Right atrium auricular region (tissue), 2 donors: Measurements from ENCODE around the gene CACNA1G. TPM values are rescaled to one million over a fixed set of nuclear protein-coding genes. Genes with fewer than 3 reads are reported as not detected.

Source experiments
- DNase-seq: peaks from one replicate; pipeline ENCODE4 v3.0.0-alpha.2; 2019; ENCODE audit warnings: low spot score
- H3K27ac ChIP-seq, 2 donors: fragments of 200-600 bp; sonication (generic); 1 replicate in 1 of 2; 2 replicates in 1 of 2; pipeline ENCODE4 v1.5.1; 2016 to 2019
- H3K27me3 ChIP-seq, 2 donors: fragments of 200-600 bp; sonication (generic); one replicate each; pipeline versions ENCODE4 v1.5.1 to v1.6.0; 2017 to 2019
- H3K36me3 ChIP-seq: fragments of 200-600 bp; sonication (generic); one replicate; pipeline ENCODE4 v1.5.1; 2016
- H3K4me1 ChIP-seq, 2 donors: fragments of 200-600 bp; sonication (generic); one replicate each; pipeline versions ENCODE4 v1.5.1 to v1.6.0; 2017 to 2019
- H3K4me3 ChIP-seq, 2 donors: fragments of 200-600 bp; sonication (generic); 1 replicate in 1 of 2; 2 replicates in 1 of 2; pipeline ENCODE4 v1.5.1; 2017 to 2019; ENCODE audit warnings: mild to moderate bottlenecking in 1 of 2, moderate library complexity in 1 of 2
- H3K9me3 ChIP-seq, 2 donors: fragments of 200-600 bp; sonication (generic); one replicate each; pipeline ENCODE4 v1.5.1; 2019
- total RNA-seq, 2 donors: library from RNA; depleted of rRNA; stranded (reverse); fragments of >200 nt; gene quantifications; one replicate each; pipeline ENCODE4 v1.1.0, GENCODE V29; 2016
- TF ChIP-seq, protein P1 (sequence below), 2 donors: fragments of 200-600 bp; sonication (generic); IDR thresholded peaks; one replicate each; pipeline ENCODE4 v1.5.1; 2019; ENCODE audit warnings: antibody characterized with exemption in 2 of 2

CACNA1G gene
- total RNA-seq, 2 donors from 2014 or later: 4.3 to 6.2 TPM

DNA sequence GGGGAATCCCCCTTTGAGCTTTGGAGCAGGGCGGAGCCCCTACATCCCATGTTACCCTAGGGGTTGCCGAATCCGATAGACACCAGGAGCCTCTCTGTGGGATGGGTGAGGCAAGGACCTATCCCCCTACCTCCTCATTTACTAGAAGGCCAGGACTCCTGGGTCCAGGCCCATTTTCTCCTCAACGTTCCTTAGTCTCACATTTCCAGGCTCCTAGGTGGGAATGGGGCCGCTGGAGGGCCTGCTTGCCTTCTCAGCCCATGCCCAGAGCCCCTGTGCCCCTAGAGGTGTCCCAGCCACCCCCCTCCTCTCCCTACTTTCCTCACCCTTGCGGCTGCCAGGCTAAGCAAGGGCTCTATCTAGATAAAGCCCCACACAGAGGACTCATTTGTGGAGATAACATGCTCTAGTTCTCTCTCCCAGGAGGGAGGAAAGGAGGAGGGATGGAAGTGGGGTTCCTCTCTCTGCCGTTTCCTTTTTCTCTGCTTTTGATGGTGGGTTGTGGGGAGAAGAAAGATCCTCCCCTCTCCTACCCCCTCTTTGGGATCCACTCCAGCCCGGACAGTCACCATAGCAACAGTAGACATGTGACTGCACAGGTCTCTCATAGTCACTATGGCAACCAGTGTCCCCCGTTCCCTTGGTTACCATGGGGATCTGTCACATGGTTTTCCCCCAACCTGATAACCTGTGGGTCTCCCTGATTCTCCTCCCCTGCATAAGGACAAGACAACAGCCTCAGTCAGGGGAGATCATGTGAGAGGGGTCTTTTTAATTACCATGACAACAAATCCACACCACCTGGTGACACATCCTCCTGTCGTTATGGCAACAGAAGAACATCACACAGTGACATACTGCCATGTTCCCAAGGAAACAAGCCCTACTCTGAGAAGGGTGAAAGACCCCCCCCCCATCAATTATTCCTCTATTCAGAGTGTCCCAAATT lies 5.2 kb downstream of the CACNA1G start:
- Histone ChIP-seq H3K4me1 (peaks cover 0 to 44% of the 10 kb centered on the region in 2 donors), H3K4me3 (peak overlapping the region in 1 of 2 donors; percentile 26), H3K27me3 (peaks cover 0 to 18% of the 10 kb centered on the region in 2 donors), H3K36me3 (no peaks in the 10 kb centered on the region), H3K27ac (peak overlapping the region; percentile 66 to 86), H3K9me3 (no peaks in the 10 kb centered on the region)
- TF ChIP-seq, protein P1, sequence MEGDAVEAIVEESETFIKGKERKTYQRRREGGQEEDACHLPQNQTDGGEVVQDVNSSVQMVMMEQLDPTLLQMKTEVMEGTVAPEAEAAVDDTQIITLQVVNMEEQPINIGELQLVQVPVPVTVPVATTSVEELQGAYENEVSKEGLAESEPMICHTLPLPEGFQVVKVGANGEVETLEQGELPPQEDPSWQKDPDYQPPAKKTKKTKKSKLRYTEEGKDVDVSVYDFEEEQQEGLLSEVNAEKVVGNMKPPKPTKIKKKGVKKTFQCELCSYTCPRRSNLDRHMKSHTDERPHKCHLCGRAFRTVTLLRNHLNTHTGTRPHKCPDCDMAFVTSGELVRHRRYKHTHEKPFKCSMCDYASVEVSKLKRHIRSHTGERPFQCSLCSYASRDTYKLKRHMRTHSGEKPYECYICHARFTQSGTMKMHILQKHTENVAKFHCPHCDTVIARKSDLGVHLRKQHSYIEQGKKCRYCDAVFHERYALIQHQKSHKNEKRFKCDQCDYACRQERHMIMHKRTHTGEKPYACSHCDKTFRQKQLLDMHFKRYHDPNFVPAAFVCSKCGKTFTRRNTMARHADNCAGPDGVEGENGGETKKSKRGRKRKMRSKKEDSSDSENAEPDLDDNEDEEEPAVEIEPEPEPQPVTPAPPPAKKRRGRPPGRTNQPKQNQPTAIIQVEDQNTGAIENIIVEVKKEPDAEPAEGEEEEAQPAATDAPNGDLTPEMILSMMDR (IDR thresholded peaks at IDR 0.05): no peak
- DNase-seq: no peak

DNA sequence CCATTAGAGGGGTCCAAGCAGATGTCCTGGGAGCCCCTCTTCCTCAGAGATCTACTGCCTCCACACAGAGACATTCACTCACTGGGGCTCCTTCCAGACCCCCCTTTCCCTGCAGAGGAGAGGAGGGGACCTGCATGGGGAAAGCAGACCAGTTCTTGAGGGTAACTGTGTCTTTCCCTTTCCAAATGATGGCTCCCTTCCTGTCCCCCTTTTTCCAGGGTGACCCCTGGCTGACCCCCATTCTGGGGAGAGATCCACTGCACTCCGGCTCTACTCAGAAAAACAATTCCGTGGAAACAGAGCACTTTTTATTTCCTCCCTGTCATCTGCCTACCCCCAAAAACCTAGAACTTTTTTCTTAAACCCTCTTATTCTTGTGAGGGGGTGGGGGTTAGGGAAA lies 6.4 kb downstream of the CACNA1G start:
- peaks cover 0 to 6% of the 10 kb centered on the region in 2 donors for H3K27me3 ChIP-seq
- H3K4me1 ChIP-seq: peaks cover 0 to 32% of the 10 kb centered on the region in 2 donors

DNA sequence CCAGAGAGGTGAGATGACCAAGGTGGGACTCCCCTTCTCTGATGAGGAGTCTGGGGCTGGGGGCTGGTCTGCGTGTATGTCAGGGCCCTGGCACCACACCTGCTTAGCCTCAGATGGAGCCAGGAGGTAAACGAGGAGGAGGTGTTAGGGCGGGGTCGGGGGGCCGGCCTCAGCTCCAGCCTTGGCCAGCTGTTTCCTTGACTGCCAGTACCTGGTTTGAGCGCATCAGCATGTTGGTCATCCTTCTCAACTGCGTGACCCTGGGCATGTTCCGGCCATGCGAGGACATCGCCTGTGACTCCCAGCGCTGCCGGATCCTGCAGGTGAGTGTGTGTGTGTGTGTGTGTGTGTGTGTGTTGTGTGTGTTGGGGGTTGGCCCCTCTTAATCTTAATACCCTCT lies 8.1 kb downstream of the CACNA1G start:
- DNase-seq: no peak
- Histone ChIP-seq H3K4me1 (peaks cover 0 to 25% of the 10 kb centered on the region in 2 donors), H3K27me3 (no peaks in the 10 kb centered on the region), H3K27ac (no peak overlapping the region), H3K4me3 (no peak overlapping the region), H3K9me3 (no peaks in the 10 kb centered on the region), H3K36me3 (no peaks in the 10 kb centered on the region)
- TF ChIP-seq, protein P1 (IDR thresholded peaks at IDR 0.05): no peak

More for the DNA sequence above, 6.4 kb downstream of the CACNA1G start:
- no peak overlapping the region for H3K27ac ChIP-seq
- H3K36me3 ChIP-seq: no peaks in the 10 kb centered on the region
- no peak for DNase-seq
- H3K4me3 ChIP-seq: no peak overlapping the region
- H3K9me3 ChIP-seq: no peaks in the 10 kb centered on the region
- TF ChIP-seq, protein P1 (IDR thresholded peaks at IDR 0.05): no peak

DNA sequence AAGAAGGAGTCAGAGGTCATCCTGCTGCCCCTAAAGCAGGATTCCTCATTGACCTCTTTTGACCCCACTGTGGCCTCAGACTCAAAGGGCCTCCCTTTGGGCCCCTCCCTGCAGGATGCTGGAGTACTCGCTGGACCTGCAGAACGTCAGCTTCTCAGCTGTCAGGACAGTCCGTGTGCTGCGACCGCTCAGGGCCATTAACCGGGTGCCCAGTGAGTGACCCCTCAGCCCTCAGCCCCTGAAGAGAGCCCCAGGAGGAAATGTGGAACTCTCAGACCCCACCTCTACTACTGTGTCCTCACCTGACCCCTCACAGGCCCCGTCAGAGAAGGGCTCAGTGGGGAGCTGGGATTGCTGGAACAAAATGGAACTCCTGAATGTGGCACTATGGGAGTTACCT lies 9.1 kb downstream of the CACNA1G start:
- Histone ChIP-seq H3K4me1 (peaks cover 0 to 23% of the 10 kb centered on the region in 2 donors), H3K9me3 (no peaks in the 10 kb centered on the region), H3K4me3 (no peak overlapping the region), H3K36me3 (no peaks in the 10 kb centered on the region), H3K27me3 (no peaks in the 10 kb centered on the region), H3K27ac (no peak overlapping the region)
- TF ChIP-seq, protein P1 (IDR thresholded peaks at IDR 0.05): no peak
- DNase-seq: no peak

DNA sequence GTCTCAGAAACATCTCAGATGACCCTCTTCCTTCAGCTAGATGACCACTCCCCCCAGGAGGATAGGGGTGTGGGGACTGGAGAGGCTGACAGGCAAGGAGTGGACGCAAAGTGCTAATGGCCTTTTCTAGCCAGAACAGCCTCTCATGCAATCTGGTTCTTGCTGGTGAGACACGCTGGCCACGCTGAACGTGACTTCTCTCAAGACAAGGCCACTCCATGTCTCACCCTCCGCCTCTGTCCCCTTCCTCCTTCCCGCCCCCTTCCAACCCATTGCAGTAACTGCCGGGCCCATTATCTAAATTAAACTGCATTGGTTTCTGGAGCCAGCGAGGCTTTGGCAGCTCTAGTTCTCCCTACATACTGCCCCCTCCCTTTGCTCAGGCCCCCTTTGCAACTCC lies 9.5 kb downstream of the CACNA1G start:
- TF ChIP-seq, protein P1 (IDR thresholded peaks at IDR 0.05): no peak
- Histone ChIP-seq H3K27me3 (no peaks in the 10 kb centered on the region), H3K4me3 (no peak overlapping the region), H3K36me3 (no peaks in the 10 kb centered on the region), H3K27ac (no peak overlapping the region), H3K9me3 (no peaks in the 10 kb centered on the region), H3K4me1 (peaks cover 0 to 18% of the 10 kb centered on the region in 2 donors)
- DNase-seq: no peak
